GM19023 (cell line): Measurements from ENCODE around the gene LRRC32.
A peak's percentile ranks its signal among the peaks of the same experiment; 100 is the strongest.
"Not testable (repeated sequence)": the region's sequence is repeated elsewhere in the genome, so short reads cannot be mapped to it uniquely, and the experiment has no call there.

Source experiments
- ATAC-seq: cut with Tn5 transposase; IDR thresholded peaks from one replicate; pipeline ENCODE4 v1.9.1; 2021; ENCODE audit warnings: mild to moderate bottlenecking, moderate library complexity; ENCODE audit not compliant: unreplicated experiment

Gene LRRC32

GRCh38 chr11:76631566-76632308, 38.8 kb downstream of the LRRC32 start:
- no peak for ATAC-seq

GRCh38 chr11:76630600-76631281, 39.8 kb downstream of the LRRC32 start:
- ATAC-seq = no peak

- no peak for ATAC-seq
Observed at GRCh38 chr11:76629853-76630599, 40.5 kb downstream of the LRRC32 start.

- no peak for ATAC-seq
Observed at GRCh38 chr11:76629116-76629852, 41.3 kb downstream of the LRRC32 start.

- ATAC-seq = no peak
Observed at GRCh38 chr11:76628408-76628947, 42.1 kb downstream of the LRRC32 start.

GRCh38 chr11:76627606-76628005, 42.9 kb downstream of the LRRC32 start:
- no peak for ATAC-seq

GRCh38 chr11:76626921-76627401, 43.6 kb downstream of the LRRC32 start:
- ATAC-seq = peak; percentile 87

- no peak for ATAC-seq
Observed at GRCh38 chr11:76626266-76626665, 44.3 kb downstream of the LRRC32 start.

GRCh38 chr11:76625472-76626186, 44.9 kb downstream of the LRRC32 start:
- ATAC-seq = no peak

- no peak for ATAC-seq
Observed at GRCh38 chr11:76624500-76625379, 45.8 kb downstream of the LRRC32 start.

- no peak for ATAC-seq
Observed at GRCh38 chr11:76623884-76624419, 46.6 kb downstream of the LRRC32 start.

- no peak for ATAC-seq
Observed at GRCh38 chr11:76623171-76623883, 47.2 kb downstream of the LRRC32 start.

GRCh38 chr11:76622493-76623094, 48.0 kb downstream of the LRRC32 start:
- no peak for ATAC-seq

GRCh38 chr11:76621868-76622267, 48.7 kb downstream of the LRRC32 start:
- no peak for ATAC-seq

- no peak for ATAC-seq
Observed at GRCh38 chr11:76621466-76621865, 49.1 kb downstream of the LRRC32 start.

- no peak for ATAC-seq
Observed at GRCh38 chr11:76620489-76620888, 50.1 kb downstream of the LRRC32 start.

- not testable (repeated sequence) for ATAC-seq
Observed at GRCh38 chr11:76619801-76620200, 50.7 kb downstream of the LRRC32 start.
